NCI-H526 (cell line): ENCODE data around the gene SHISA7.

Experiments
- DNase-seq, 2 experiments: peaks; one replicate each; lab custom pipeline; 2025; lab: John Stamatoyannopoulos, UW

SHISA7 gene

DNA sequence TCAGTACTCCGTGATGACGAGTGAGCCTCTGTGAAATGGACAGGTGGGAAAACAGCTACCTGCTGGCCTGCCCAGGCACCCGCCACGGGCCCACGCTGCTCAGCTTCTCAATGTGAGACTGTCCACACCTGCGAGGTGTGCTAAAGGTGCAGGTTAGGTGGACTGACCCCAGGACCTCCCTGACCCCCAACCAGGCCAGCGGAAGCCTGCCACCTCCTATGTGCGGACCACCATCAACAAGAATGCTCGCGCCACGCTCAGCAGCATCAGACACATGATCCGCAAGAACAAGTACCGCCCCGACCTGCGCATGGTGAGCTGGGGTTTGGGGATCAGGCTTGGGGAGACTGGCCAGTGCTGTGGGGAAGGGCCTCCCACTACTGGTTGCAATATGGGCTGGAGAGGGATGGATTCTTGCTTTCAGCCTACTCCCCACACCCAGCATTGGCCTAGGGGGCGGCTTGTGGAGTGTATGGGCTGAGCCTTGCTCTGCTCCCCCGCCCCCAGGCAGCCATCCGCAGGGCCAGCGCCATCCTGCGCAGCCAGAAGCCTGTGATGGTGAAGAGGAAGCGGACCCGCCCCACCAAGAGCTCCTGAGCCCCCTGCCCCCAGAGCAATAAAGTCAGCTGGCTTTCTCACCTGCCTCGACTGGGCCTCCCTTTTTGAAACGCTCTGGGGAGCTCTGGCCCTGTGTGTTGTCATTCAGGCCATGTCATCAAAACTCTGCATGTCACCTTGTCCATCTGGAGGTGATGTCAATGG, 55.2 kb downstream of the SHISA7 start:
- DNase-seq = no peak

DNA sequence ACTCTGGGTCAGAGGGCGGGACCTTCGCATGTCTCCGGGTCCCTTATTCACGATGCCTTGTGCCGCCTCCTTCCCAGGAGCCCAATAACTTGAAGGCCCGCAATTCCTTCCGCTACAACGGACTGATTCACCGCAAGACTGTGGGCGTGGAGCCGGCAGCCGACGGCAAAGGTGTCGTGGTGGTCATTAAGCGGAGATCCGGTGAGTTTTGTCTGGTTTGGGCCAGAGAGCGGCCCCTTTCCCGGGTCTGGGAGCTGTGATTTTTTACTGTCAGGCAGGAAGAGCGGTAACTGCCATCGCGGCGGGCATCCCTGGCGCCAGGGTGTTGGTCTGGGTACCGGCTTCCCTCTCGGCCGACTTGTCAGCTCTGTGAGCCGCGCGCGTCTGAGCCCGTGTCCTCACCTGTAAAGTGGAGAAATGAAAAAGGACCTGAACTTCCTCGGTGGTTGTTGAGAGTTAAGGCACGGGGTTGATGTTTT, 56.6 kb downstream of the SHISA7 start:
- no peak for DNase-seq

DNA sequence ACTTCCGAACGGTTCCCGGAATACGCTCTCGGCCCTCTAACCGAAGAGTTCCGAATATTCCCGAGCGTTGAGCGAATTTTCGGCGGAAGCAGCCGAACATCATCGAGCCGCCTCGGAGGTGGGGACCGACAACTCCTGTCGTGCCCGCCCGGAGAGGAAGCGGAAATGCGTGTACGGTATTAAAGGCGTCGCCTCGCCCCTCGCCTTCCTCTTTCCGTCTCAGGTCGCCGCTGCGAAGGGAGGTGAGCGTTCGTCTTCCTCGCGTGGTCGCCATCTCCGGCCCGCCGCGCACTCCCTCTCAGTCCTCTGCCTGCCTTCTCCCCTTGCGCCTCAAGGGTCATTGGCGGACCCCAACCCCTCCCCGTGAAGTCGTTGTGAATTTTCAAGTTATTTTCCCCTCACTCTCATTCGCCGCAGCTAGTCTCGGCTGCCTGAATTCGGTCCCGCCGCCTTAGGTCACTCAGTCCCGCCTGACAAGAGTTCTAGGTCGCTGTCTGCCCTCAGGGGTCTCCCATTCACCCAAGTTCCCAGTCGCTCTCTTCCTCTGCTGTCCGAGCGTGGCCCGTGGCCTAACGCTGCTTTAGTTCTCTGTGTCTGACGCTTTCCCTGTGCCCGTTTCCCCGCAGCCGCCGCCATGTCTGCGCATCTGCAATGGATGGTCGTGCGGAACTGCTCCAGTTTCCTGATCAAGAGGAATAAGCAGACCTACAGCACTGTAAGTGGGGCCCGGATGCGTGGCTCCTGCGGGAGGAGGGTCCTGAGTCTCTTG, 57.2 kb downstream of the SHISA7 start, which contains the start of gene RPL28:
Gene RPL28 (plus strand): TSS at position 209 of the 769 bp plus-strand sequence. CDS start 426 bp downstream, at position 635.
- peak; percentile 98 to 99 for DNase-seq

DNA sequence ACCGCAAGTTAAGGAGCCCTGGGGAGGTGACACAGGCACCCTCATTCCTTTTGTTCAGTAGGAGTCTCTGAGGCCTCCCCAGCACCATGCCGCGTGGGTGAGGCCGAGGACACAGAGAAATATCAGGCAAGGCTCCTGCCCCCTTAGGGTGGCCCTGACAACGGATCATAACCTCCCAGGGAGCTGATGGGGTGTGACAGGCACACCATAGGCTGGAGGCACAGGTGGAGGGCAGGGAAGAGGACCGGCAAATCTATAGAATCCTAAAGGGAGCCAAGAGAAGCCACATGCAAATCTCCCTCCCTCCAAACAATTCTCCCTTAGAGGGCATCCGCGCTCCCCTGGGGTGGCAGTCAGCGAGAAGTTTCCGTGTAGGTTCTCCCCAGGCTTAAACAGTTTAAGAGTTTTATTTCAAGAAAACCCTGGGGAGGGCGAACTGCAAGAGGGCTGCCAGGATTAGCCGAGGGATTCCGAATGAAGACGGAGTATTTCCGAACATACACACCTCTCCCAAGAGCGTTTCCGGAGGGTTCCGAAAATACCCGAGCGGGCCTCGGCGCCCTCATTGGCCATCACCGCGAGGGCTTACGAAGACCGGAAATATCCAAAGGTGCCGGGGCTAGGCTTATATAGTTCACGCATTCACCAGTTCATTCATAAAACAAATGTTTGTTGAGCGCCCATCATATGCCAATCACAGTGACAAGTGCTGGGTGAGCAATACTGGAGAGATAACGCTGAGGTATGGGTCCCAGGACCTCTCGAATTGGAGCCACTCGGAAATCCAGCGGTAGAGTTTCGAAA, 58.0 kb downstream of the SHISA7 start:
- peak; percentile 97 to 98 for DNase-seq

DNA sequence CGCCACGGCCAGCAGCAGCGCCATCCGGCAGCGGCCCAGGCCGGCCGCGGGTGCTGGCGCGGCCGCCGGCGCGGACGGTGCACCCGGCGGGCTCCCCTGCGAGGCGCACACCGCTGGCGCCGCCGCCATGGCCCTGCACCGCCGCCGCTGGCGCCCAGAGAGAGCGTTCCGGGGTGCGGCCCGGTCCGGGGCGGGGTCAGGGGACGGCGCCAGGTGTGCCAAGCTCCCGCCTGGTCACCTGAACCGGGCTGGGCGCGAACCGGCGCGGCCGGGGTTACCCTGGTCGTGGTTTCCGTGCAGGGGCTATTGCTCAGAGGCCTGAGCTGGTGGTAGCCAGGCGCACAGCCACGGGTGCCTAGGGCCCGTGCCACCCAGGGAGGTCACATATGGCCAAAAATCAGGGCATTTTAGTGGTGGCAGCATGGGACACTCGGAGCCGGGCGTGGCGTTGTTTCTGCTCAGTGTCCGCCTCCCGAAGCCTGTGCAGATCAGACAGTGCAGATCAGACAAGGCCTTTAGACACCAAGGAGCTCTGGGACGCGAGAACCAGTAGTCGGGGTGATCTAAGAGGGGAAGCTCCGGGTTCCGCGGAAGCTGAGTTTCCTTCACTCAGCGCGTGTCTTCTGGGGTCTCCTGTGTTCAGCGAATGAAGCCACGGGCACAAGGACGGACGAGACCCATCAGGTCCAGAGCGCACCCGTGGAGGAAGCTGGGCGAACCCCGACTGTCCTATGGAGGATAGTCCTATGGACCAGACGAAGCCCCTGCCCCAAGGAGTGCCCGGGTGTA, 58.8 kb downstream of the SHISA7 start, which contains the start of gene TMEM238:
Gene TMEM238 (minus strand): TSS at position 162 of the 789 bp plus-strand sequence. CDS start 33 bp downstream, at position 129.
- DNase-seq = peak in 1 of 2 experiments; percentile 64

DNA sequence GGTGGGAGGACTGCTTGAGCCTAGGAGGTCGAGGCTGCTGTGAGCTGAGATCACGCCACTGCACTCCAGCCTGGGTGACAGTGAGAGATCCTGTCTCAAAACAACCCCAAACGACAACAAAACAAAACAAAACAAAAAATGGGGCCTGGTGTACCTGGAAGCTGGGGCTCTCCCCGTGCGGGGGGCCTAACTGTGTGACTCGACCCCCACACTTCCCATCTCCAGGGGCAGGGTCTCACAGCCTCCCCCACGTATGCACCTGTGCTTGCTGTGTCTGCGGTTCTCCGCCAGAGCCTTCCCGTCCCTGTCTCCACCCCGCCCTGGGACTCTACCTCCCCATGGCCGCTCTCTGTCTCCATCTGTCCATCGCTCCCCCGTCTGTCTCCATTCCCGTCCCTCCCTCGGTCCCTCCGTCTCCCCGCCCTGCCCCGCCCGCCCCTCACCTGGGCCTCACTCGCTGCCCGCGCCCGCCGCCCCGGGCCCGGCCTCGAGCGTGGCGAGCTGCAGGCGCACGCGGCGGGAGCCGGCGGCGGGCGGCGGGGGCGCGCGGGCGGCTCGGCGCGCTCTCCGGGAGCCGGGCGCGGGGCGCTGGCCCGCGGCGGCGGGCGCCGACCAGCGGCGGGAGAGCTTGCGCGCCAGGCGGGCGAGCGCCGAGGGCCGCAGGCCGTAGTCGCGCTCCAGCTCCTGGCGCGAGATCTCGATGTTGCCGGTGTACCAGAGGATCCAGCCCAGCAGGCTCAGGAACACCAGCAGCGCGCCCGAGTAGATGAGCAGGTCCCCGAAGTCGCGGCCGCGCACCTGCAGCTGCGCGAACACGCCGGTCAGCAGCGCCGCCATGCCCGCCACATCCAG, 59.6 kb downstream of the SHISA7 start:
- DNase-seq = peak in 1 of 2 experiments; percentile 85

DNA sequence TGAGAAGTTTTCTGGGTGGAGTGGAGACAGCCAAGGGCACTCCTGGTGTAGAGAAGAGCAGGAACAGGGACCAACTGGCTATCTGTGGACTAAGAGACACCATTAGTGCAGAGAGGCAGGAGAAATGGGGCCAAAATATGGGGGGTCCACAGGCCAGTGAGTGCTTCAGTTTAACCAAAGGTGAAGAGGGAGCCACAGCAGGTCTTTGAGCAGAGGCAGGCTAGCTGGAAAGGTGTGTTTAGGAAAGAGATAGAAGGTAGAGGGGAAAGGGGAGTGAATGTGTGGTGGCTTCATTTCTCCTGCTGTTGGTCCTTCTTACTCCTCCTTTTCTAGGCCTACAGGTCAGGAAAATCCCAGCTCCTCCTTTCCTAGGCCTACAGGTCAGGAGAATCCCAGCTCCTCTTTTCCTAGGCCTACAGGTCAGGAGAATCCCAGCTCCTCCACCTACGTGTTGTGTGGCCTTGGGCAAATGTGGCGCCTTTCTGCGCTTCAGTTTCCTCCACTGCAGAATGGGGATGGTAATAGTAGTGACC, 60.5 kb downstream of the SHISA7 start:
- DNase-seq = no peak

DNA sequence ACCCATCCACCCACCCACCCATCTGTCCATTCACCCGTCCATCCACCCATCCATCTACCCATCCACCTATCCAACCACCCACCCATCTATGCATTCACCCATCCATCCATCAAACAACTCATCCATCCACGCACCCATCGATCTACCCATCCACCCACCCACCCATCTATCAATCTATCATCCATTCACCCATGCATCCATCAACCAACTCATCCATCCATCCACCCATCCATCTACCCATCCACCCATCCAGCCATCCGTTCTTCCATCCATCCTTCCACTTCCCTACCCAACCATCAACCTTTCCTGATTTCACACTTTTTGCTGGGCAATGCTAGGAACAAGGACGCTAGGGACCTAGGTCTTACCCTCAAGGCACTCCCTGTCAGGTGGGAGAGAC, 61.1 kb downstream of the SHISA7 start:
- no peak for DNase-seq

DNA sequence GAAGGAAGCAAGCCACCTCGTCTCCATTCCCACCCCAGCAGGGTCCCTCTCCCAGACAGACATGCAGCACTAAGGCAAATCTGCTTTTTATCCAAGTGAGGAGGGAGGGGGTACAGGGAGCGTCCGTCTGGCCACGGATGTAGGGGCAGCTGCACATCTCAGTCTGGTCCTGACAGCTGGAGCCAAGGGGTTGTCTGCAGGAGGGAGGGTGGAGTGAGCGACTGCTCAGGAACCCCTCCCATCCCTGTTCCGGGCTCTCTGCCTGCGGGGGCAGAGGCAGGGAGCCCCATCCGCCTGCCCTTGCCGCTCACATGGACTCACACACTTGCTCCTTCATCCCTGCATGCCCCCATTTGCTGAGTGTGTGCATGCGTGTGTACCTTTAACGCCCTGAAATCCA, 63.9 kb downstream of the SHISA7 start:
- no peak for DNase-seq
